Measurements from ENCODE around the gene GALNTL6. TPM values are rescaled to one million over a fixed set of nuclear protein-coding genes. Genes with fewer than 3 reads are reported as not detected.

GALNTL6 gene
- total RNA-seq, 1 donor from 2014 or later, result 1.7 TPM

DNA sequence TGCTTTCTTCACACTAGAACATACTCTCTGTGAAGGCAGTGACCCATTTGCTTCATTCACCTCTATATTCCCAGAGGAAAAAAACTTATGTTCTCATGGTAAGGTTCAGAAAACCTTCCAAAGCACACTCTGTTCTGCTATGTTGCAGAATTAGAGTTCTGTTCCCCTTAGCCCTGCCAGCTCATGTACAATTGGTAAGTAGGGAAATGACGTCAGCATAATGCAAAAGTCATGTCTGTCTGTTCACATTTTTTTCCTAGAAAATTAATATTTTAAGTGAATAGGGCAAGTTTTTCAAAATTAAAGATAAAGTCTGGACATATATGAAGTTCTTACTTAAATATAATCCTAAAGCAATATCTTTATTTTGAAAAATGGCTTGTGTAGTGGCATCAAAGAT lies 443.6 kb downstream of the GALNTL6 start:
- Mint-ChIP-seq H3K27ac (no peak overlapping the region), H3K36me3 (no peaks in the 10 kb centered on the region), H3K4me1 (ENCODE audit: unreplicated experiment) (no peaks in the 10 kb centered on the region), H3K27me3 (peaks cover 12% of the 10 kb centered on the region), H3K4me3 (no peak overlapping the region), H3K9me3 (no peaks in the 10 kb centered on the region)
- TF ChIP-seq, protein P1, sequence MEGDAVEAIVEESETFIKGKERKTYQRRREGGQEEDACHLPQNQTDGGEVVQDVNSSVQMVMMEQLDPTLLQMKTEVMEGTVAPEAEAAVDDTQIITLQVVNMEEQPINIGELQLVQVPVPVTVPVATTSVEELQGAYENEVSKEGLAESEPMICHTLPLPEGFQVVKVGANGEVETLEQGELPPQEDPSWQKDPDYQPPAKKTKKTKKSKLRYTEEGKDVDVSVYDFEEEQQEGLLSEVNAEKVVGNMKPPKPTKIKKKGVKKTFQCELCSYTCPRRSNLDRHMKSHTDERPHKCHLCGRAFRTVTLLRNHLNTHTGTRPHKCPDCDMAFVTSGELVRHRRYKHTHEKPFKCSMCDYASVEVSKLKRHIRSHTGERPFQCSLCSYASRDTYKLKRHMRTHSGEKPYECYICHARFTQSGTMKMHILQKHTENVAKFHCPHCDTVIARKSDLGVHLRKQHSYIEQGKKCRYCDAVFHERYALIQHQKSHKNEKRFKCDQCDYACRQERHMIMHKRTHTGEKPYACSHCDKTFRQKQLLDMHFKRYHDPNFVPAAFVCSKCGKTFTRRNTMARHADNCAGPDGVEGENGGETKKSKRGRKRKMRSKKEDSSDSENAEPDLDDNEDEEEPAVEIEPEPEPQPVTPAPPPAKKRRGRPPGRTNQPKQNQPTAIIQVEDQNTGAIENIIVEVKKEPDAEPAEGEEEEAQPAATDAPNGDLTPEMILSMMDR (conservative IDR thresholded peaks at IDR 0.05), result no peak
- no peak for DNase-seq (ENCODE audit: extremely low spot score, unreplicated experiment)

DNA sequence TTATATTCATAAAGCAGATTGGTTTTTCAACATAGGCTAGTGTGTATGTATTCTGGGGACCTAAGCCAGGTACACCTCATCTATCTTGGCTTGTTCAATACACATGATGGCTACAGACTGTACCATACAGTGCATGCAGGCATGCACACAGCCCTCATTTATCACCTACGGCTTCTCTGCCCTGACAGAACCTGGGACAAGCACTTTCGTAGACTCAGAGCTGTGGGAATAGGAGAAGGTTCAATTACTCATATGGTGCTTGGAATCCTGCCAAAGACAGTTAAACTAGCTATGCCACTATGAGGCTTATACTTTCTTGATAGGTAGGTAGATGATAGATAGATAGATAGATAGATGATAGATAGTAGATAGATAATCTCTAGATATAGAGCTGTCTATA lies 457.2 kb downstream of the GALNTL6 start:
- no peak overlapping the region for H3K27ac Mint-ChIP-seq
- no peaks in the 10 kb centered on the region for H3K4me1 Mint-ChIP-seq (ENCODE audit: unreplicated experiment)
- H3K27me3 Mint-ChIP-seq, result peaks cover 9% of the 10 kb centered on the region
- H3K9me3 Mint-ChIP-seq, result no peaks in the 10 kb centered on the region
- no peak overlapping the region for H3K4me3 Mint-ChIP-seq
- H3K36me3 Mint-ChIP-seq, result no peaks in the 10 kb centered on the region
- DNase-seq (ENCODE audit: extremely low spot score, unreplicated experiment), result no peak
- TF ChIP-seq, protein P1 (conservative IDR thresholded peaks at IDR 0.05), result no peak

DNA sequence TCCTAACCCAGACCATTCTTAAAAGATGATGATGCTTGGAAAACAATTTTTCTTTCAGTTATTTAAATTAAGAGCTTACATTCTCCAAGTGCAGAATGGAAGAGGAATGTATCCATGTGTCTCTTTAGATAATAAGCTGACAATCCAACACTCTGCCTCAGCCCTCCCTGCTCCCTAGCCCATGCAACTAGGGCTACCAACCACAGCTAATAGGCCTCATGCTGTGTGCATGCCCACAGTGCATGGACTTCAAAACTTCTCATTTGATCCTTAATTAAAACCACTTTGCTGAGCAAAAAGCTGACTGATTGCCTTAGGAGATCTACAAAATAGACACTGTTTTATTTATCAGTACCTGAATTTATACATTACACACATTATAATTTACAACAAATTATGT lies 473.9 kb downstream of the GALNTL6 start:
- DNase-seq (ENCODE audit: extremely low spot score, unreplicated experiment), result no peak
- no peaks in the 10 kb centered on the region for H3K4me1 Mint-ChIP-seq (ENCODE audit: unreplicated experiment)
- TF ChIP-seq, protein P1 (conservative IDR thresholded peaks at IDR 0.05), result no peak
- no peak overlapping the region for H3K4me3 Mint-ChIP-seq
- no peaks in the 10 kb centered on the region for H3K9me3 Mint-ChIP-seq
- no peaks in the 10 kb centered on the region for H3K36me3 Mint-ChIP-seq
- H3K27ac Mint-ChIP-seq, result no peak overlapping the region
- no peaks in the 10 kb centered on the region for H3K27me3 Mint-ChIP-seq

DNA sequence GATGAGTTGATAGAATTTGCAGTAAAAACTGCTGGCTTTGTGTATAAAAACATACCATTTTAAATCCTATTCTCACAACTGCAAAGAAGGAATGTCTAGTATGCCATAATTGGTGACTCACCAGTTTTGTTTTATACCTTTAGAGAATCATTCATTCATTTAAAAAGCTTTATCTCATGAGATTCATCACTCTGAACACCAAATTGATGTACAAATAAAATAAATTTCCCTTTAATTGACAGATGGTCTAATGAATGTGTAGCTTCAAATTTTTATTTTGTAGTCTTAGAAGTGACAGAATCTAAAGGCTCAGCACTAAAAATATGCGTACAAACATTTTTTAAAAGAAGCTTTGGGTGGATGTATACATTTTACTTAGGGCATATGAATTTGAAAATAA lies 492.5 kb downstream of the GALNTL6 start:
- H3K9me3 Mint-ChIP-seq, result no peaks in the 10 kb centered on the region
- H3K4me1 Mint-ChIP-seq (ENCODE audit: unreplicated experiment), result no peaks in the 10 kb centered on the region
- H3K4me3 Mint-ChIP-seq, result no peak overlapping the region

DNA sequence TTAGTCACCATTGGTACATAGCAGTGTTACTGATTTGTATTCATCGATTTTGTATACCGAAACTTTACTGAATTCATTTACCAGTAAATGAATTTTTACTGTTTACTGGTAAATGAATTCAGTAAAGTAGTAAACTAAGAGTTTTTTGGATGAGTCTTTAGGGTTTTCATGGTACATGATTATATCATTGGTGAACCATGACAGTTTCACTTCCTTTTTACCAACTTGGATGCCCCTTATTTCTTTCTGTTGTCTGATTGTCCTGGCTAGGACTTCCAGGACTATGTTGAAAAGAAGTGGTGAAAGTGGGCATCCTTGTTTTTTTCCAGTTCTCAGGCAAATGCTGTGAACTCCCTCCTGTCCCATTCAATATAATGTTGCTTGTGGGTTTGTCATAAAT lies 494.9 kb downstream of the GALNTL6 start:
- TF ChIP-seq, protein P1 (conservative IDR thresholded peaks at IDR 0.05), result no peak
- no peak for DNase-seq (ENCODE audit: extremely low spot score, unreplicated experiment)
- Mint-ChIP-seq H3K27me3 (no peaks in the 10 kb centered on the region), H3K9me3 (no peaks in the 10 kb centered on the region), H3K27ac (no peak overlapping the region), H3K4me1 (ENCODE audit: unreplicated experiment) (no peaks in the 10 kb centered on the region), H3K36me3 (no peaks in the 10 kb centered on the region), H3K4me3 (no peak overlapping the region)

More for the DNA sequence above, 492.5 kb downstream of the GALNTL6 start:
- no peak overlapping the region for H3K27ac Mint-ChIP-seq
- no peaks in the 10 kb centered on the region for H3K36me3 Mint-ChIP-seq
- H3K27me3 Mint-ChIP-seq, result no peaks in the 10 kb centered on the region
- no peak for DNase-seq (ENCODE audit: extremely low spot score, unreplicated experiment)
- TF ChIP-seq, protein P1 (conservative IDR thresholded peaks at IDR 0.05), result no peak

DNA sequence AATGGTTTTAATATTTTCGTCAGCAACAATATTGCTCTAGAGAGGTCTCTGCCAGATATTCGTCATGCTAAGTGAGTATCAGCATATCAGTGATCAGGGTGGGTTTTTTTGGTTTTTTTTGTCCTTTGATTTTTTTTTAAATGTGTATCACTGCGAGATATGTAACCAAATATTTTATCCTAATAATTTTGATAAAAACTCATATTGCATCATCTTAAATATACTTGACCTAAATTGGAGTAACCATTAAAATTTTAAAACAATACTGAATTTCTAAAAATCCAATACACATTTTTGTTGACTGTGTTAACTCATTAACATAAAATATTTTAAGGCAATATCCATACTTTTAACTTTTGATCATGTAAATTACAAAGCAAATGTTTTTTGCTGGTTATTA lies 498.5 kb downstream of the GALNTL6 start:
- Mint-ChIP-seq H3K4me1 (ENCODE audit: unreplicated experiment) (no peaks in the 10 kb centered on the region), H3K36me3 (no peaks in the 10 kb centered on the region), H3K27me3 (no peaks in the 10 kb centered on the region), H3K27ac (no peak overlapping the region), H3K4me3 (no peak overlapping the region), H3K9me3 (no peaks in the 10 kb centered on the region)
- DNase-seq (ENCODE audit: extremely low spot score, unreplicated experiment), result no peak
- TF ChIP-seq, protein P1 (conservative IDR thresholded peaks at IDR 0.05), result no peak
